Dermis blood vessel endothelial cell (primary cell): ENCODE data around the gene THOP1. TPM values are rescaled to one million over a fixed set of nuclear protein-coding genes. Genes with fewer than 3 reads are reported as not detected.

Experiments used
- DNase-seq: peaks from one replicate; pipeline ENCODE4 v3.0.0; 2010
- total RNA-seq: library from RNA; depleted of rRNA; stranded (reverse); fragments of >200 nt; gene quantifications from 2 replicates; pipeline ENCODE4 v1.2.3, GENCODE V29; 2014

The THOP1 gene
- total RNA-seq, 1 donor from 2014 or later: 51.7 TPM

- DNase-seq: no peak
Observed at GRCh38 chr19:2856457-2857050, 71.3 kb downstream of the THOP1 start.

GRCh38 chr19:2858864-2859263, 73.6 kb downstream of the THOP1 start:
- no peak for DNase-seq

DNA sequence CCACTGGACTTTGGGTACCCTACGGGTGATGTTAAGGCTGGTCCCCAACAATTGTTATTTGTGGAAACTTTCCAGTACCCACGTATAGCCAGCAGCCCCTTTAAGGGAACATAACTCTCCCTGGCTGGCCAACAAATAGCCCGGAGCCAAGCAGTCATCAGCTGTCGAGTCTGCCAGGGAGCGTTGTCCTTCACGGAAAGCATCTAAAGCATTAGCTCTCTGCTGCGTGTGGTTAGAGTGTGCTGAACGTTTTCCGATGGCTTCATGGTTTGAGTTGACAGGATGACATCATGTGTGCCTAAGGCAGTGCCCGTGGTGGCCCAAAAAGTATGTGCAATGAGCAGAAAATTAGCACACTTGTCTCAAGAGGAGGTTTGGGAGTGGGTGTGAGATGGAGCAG, 78.5 kb downstream of the THOP1 start:
- DNase-seq: no peak

Other genes with a start within 250 kb of the THOP1 start
- 1.0 and 1.4 TPM in 2 replicates for gene GNG7, start 82.8 kb upstream of the THOP1 start, total RNA-seq
- 0.23 and 0.51 TPM in 2 replicates for gene DIRAS1, start 64.1 kb upstream of the THOP1 start, total RNA-seq
- 24.5 and 26.6 TPM in 2 replicates for gene SLC39A3, start 45.5 kb upstream of the THOP1 start, total RNA-seq
- 45.4 and 65.4 TPM in 2 replicates for gene SGTA, start 2.2 kb upstream of the THOP1 start, total RNA-seq
- 3.1 and 4.9 TPM in 2 replicates for gene ZNF554, start 34.4 kb downstream of the THOP1 start, total RNA-seq
- 7.9 and 9.7 TPM in 2 replicates for gene ZNF555, start 56.0 kb downstream of the THOP1 start, total RNA-seq
- gene ZNF556, start 81.8 kb downstream of the THOP1 start, total RNA-seq: under 0.01 TPM in 1 of 2 replicates, not detected in the other
- gene ZNF57, start 115.4 kb downstream of the THOP1 start, total RNA-seq: 5.1 and 6.3 TPM in 2 replicates
- 6.4 and 7.8 TPM in 2 replicates for gene ZNF77, start 159.5 kb downstream of the THOP1 start, total RNA-seq
- gene TLE6, start 192.1 kb downstream of the THOP1 start, total RNA-seq: 2.0 and 2.7 TPM in 2 replicates
- gene TLE2, start 243.8 kb downstream of the THOP1 start, total RNA-seq: 21.8 and 25.7 TPM in 2 replicates